Caco-2 (cell line): ENCODE results near the gene HEPHL1. TPM values are rescaled to one million over a fixed set of nuclear protein-coding genes. Genes with fewer than 3 reads are reported as not detected.

Experiments
- BruUV-seq: library from RNA; stranded (reverse); fragments of 400-500 nt; replicated peaks from 2 replicates; lab custom pipeline; 2021; lab: Mats Ljungman, UMichigan
- CTCF ChIA-PET: fragments of 300-600 bp; sonication (Branson Sonifier 250); formaldehyde crosslinking; loops from one replicate; lab custom pipeline; 2022; ENCODE audit warnings: antibody characterized with exemption; lab: Charles Lee
- POLR2A ChIA-PET: fragments of 300-600 bp; sonication (Branson Sonifier 250); formaldehyde crosslinking; loops from one replicate; lab custom pipeline; 2022; ENCODE audit warnings: antibody characterized with exemption; lab: Charles Lee
- DNase-seq, 2 experiments: peaks; one replicate each; pipeline versions ENCODE4 v3.0.0 to v3.0.0-alpha.2; 2020 to 2022
- H3K27me3 ChIP-seq: replicated peaks from 2 replicates; pipeline ENCODE4 v1.6.0; 2011; ENCODE audit warnings: low read length; ENCODE audit not compliant: control insufficient read depth, insufficient read depth
- H3K36me3 ChIP-seq: 2 replicates; pipeline ENCODE4 v1.5.1; 2011; ENCODE audit warnings: low read length; ENCODE audit not compliant: control insufficient read depth, insufficient read depth
- H3K4me1 ChIP-seq: fragments of 250-450 bp; sonication (Bioruptor Pico); 2 replicates; pipeline ENCODE4 v1.5.1; 2020; ENCODE audit warnings: mild to moderate bottlenecking
- H3K4me3 ChIP-seq: 2 replicates; pipeline ENCODE4 v1.5.1; 2011; ENCODE audit warnings: low read depth, mild to moderate bottlenecking, control low read depth, low read length
- H3K9me3 ChIP-seq: fragments of 250-450 bp; sonication (Bioruptor Pico); 2 replicates; pipeline ENCODE4 v1.5.1; 2020; ENCODE audit warnings: mild to moderate bottlenecking, moderate library complexity
- H3K27ac Mint-ChIP-seq: one replicate; pipeline ENCODE4 v1.8.0; 2022; ENCODE audit warnings: mixed read lengths; ENCODE audit not compliant: unreplicated experiment
- H3K27me3 Mint-ChIP-seq: one replicate; pipeline ENCODE4 v1.8.0; 2022; ENCODE audit warnings: mixed read lengths; ENCODE audit not compliant: insufficient read depth, unreplicated experiment
- H3K36me3 Mint-ChIP-seq: one replicate; pipeline ENCODE4 v1.8.0; 2022; ENCODE audit warnings: mild to moderate bottlenecking, mixed read lengths; ENCODE audit not compliant: insufficient read depth, unreplicated experiment
- H3K4me1 Mint-ChIP-seq: one replicate; pipeline ENCODE4 v1.8.0; 2022; ENCODE audit warnings: low read depth, mixed read lengths; ENCODE audit not compliant: unreplicated experiment
- H3K4me3 Mint-ChIP-seq: one replicate; pipeline ENCODE4 v1.8.0; 2022; ENCODE audit warnings: mild to moderate bottlenecking, moderate library complexity, mixed read lengths; ENCODE audit not compliant: unreplicated experiment
- H3K9me3 Mint-ChIP-seq: one replicate; pipeline ENCODE4 v1.8.0; 2022; ENCODE audit warnings: mixed read lengths; ENCODE audit not compliant: unreplicated experiment
- CTCF ChIP-seq, 2 experiments: fragments of 200-600 bp in 1 of 2; IDR thresholded peaks; 1 replicate in 1 of 2; 2 replicates in 1 of 2; pipeline versions ENCODE4 v1.5.1 to v1.8.0; 2011 to 2022; ENCODE audit warnings: antibody characterized with exemption in 1 of 2, control low read depth in 1 of 2, inconsistent platforms in 1 of 2, low read depth in 1 of 2, low read length in 1 of 2, mild to moderate bottlenecking in 1 of 2, moderate library complexity in 1 of 2; ENCODE audit not compliant: insufficient read depth in 1 of 2, severe bottlenecking in 1 of 2, unreplicated experiment in 1 of 2
- intact Hi-C: fragments of 100-400 bp; cut with micrococcal nuclease; formaldehyde crosslinking; loops from one replicate; pipeline ENCODE4 v1.10.0; 2022; ENCODE audit not compliant: unreplicated experiment
- total RNA-seq: library from RNA; stranded (reverse); gene quantifications from 2 replicates; pipeline ENCODE4 v1.2.3, GENCODE V29; 2022

The HEPHL1 gene
- total RNA-seq, 1 experiment from 2014 or later = not detected

GRCh38 chr11:94111660-94112059 lies 90.5 kb downstream of the HEPHL1 start:
- H3K4me1 Mint-ChIP-seq = no peaks in the 10 kb centered on the region
- TF ChIP-seq CTCF (IDR thresholded peaks at IDR 0.05; ENCODE audit: insufficient read depth in 1 of 2, low read depth in 1 of 2, low read length in 1 of 2, severe bottlenecking in 1 of 2, unreplicated experiment in 1 of 2) = no peak
- H3K36me3 ChIP-seq = no peaks in the 10 kb centered on the region
- H3K27ac Mint-ChIP-seq = no peak overlapping the region
- peaks cover 7% of the 10 kb centered on the region for H3K27me3 Mint-ChIP-seq
- no peaks in the 10 kb centered on the region; the same call in 1 of the 2 replicates for H3K27me3 ChIP-seq
- BruUV-seq = no TSS peak
- CTCF ChIA-PET = no interaction called here
- POLR2A ChIA-PET = no interaction called here
- H3K4me3 ChIP-seq = no peak overlapping the region
- no peaks in the 10 kb centered on the region for H3K36me3 Mint-ChIP-seq
- no peak overlapping the region for H3K4me3 Mint-ChIP-seq
- peaks cover 20% of the 10 kb centered on the region for H3K9me3 ChIP-seq
- no peak for DNase-seq
- intact Hi-C loops = no loop called here
- no peaks in the 10 kb centered on the region for H3K4me1 ChIP-seq
- peaks cover 13% of the 10 kb centered on the region for H3K9me3 Mint-ChIP-seq

- Mint-ChIP-seq H3K27me3 (peaks cover 7% of the 10 kb centered on the region), H3K4me1 (no peaks in the 10 kb centered on the region), H3K9me3 (peaks cover 13% of the 10 kb centered on the region), H3K4me3 (no peak overlapping the region), H3K27ac (no peak overlapping the region), H3K36me3 (no peaks in the 10 kb centered on the region)
- peaks cover 20% of the 10 kb centered on the region for H3K9me3 ChIP-seq
- POLR2A ChIA-PET = no interaction called here
- CTCF ChIA-PET = no interaction called here
- no peaks in the 10 kb centered on the region for H3K36me3 ChIP-seq
- no peaks in the 10 kb centered on the region for H3K4me1 ChIP-seq
- no peak overlapping the region for H3K4me3 ChIP-seq
- no peak for DNase-seq
- no TSS peak for BruUV-seq
- no peak for TF ChIP-seq CTCF (IDR thresholded peaks at IDR 0.05; ENCODE audit: insufficient read depth in 1 of 2, low read depth in 1 of 2, low read length in 1 of 2, severe bottlenecking in 1 of 2, unreplicated experiment in 1 of 2)
- intact Hi-C loops = no loop called here
- H3K27me3 ChIP-seq = no peaks in the 10 kb centered on the region
Measured at GRCh38 chr11:94112206-94112953, 91.2 kb downstream of the HEPHL1 start.

GRCh38 chr11:94117197-94117574 lies 96.0 kb downstream of the HEPHL1 start:
- 0 out of 2 replicates have a peak, but pooled peaks cover 4% of the 10 kb centered on the region for H3K9me3 ChIP-seq
- intact Hi-C loops = no loop called here
- Mint-ChIP-seq H3K4me1 (no peaks in the 10 kb centered on the region), H3K36me3 (no peaks in the 10 kb centered on the region), H3K4me3 (no peak overlapping the region), H3K9me3 (peaks cover 13% of the 10 kb centered on the region), H3K27me3 (peaks cover 7% of the 10 kb centered on the region), H3K27ac (no peak overlapping the region)
- no peak overlapping the region for H3K4me3 ChIP-seq
- no peak for TF ChIP-seq CTCF (IDR thresholded peaks at IDR 0.05; ENCODE audit: insufficient read depth in 1 of 2, low read depth in 1 of 2, low read length in 1 of 2, severe bottlenecking in 1 of 2, unreplicated experiment in 1 of 2)
- no peaks in the 10 kb centered on the region for H3K27me3 ChIP-seq
- no peak for DNase-seq
- BruUV-seq = no TSS peak
- H3K36me3 ChIP-seq = no peaks in the 10 kb centered on the region
- H3K4me1 ChIP-seq = no peaks in the 10 kb centered on the region
- ChIA-PET CTCF (interaction anchor here (1.4 kb wide), 1 partner anchor 222 kb away, joined by 3 read pairs; no protein-coding TSS in a partner anchor), POLR2A (no interaction called here)
